Measurements from ENCODE around the gene PDAP1.
"Not testable (repeated sequence)": the region's sequence is repeated elsewhere in the genome, so short reads cannot be mapped to it uniquely, and the experiment has no call there.

Gene PDAP1

GRCh38 chr7:99424932-99425730 is 16.7 kb upstream of the PDAP1 start:
- no peak for ATAC-seq

DNA sequence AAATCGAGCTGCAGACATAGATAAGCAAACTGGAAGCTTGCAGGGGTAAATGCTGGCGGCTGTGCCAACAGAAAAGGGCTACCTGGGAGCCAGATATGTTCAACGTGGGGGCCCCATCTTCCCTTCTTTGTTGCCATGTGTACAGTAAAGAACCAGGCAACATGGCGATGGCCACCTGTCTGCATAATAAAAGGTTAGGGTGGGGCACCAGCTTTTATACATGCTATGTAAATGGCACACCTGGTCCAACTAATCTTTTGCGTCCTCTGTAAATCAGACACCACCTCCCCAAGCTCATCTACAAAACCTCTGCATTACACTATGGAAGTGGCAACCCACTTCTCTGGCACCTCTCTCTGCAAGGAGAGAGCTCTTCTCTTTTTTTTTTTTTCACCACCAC is 14.2 kb upstream of the PDAP1 start:
- no peak for ATAC-seq

DNA sequence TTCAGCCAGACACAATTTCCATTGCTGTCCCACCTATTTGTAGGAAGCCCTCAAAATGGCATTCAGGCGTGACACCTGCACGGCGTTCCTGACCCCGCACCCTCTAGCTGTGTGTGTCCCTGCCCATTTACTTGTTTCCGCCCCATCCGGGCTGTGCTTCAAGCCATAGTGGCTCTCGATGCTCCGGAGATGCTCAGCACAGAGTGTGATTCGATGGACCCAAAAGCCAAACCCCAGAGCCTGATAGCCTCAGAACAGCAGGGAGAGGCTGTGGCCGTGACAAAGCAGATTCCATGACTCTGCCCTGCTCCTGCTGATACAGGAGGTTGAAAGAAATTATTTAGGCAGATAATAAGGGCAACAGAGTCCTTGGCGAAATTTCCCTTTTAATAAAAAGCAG is 13.8 kb upstream of the PDAP1 start:
- ATAC-seq, result no peak

DNA sequence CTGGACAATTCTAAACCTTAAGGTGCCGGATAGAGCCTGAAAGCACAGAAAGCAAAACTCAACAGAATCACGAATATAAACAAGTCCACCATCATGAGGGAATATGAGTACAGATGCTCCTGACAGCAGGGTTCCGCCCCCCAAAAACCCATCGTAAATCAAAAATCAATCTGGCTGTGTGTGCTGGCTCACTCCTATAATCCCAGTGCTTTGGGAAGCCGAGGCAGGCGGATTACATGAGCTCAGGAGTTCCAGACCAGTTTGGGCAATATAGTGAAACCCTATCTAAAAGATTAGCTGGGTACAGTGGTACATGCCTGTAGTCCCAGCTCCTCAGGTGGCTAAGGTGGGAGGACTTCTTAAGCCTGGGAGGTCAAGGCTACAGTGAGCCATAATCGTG is 12.6 kb upstream of the PDAP1 start:
- no peak for ATAC-seq

DNA sequence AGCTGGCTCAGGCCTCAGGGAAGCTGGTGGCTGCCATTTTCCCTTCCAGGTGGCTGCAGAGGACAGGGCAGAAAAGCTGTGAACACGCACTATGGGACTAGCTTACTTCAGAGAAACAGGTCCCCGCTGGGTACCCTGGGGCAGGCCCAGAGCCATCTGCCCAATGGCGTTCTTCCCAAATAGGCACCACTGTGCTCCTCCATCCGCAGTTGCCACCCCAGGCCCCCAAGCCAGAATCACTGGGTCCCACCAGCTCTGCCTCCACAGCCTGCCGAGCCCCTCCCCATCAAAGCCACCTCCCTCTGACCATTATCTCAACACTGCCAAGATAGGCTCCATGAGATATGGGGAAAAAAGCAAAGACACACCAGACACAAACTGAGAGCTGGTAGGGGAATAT is 11.8 kb upstream of the PDAP1 start:
- ATAC-seq, result no peak

DNA sequence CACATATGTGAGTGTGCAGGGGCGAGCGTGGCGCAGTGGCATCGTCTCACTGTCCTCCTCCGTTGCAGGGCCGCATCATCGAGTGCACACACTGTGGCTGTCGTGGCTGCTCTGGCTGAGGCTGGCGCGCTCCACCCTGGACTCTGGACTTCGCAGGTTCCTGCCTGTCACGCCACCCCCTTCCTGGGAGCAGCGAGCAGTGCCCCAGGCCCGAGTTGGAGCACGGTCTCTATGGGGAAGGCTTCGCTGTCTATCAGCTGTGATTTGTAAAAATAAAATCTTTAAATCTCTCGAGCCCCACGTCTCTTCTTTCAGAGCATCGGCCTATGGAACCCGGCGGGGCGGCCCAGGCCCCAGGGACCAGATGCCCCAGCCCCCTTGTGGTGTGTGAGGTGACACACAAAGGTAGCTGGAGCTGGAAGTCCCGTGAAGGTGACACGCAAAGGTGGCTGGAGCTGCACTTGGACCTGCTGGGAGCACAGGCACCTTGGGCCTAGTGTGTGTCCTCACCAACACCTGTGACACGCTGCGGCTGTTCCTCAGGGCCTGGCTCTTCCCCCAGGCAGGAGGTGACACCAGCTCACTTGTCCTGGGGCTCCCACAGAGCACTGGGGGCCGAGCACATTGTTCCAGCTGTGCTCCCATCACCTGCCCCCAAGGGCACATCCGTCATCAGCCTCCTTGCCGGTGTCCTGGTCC is 11.1 kb upstream of the PDAP1 start:
- ATAC-seq, result no peak

- no peak for ATAC-seq
These were observed 9.9 kb upstream of the PDAP1 start for GRCh38 chr7:99418260-99418659.

GRCh38 chr7:99415513-99416127 is 7.2 kb upstream of the PDAP1 start:
- ATAC-seq, result not testable (repeated sequence)

GRCh38 chr7:99410635-99411034 is 2.2 kb upstream of the PDAP1 start:
- ATAC-seq, result no peak

DNA sequence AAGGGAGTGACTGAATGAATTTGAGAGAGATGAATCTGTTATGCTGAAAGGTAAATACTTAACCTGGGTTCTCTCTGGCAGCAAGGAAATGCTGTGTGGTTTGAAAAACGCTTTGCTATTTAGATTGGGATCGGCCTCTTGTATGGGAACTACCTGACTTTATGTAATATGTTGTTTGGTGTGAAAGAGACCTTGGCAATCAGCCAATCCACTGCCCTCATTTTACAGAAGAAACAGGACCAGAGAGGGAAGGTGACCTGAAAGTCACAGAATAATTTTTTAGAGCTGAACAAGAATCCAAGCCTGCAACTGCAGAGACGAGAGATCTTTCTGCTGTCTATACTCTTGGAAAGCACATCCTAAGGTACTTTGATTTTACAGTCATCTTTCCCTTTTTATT is 1.4 kb upstream of the PDAP1 start:
- ATAC-seq, result no peak

DNA sequence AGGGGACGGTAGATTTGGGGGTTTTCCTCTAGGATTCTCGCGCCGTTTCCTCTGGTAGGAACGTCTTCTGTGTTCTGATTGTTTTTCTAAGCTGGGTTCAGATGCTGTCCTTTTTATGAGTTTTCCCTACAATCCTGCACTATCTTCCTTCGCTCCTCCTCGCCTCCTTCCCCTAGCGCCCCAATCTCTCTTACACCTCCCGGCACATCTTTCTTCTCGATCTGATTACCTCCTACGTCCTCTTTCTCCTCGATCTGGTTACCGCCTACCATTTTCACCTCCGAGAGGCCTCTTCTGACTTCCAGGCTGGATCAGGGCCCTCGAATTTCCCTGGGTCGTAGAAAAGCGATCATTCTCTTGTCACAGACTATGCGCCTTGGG is 785 bp upstream of the PDAP1 start:
- ATAC-seq, result peak; percentile 2 to 5

GRCh38 chr7:99407872-99408378 is 472 bp downstream of the PDAP1 start:
- peak; percentile 14 to 19 for ATAC-seq

- ATAC-seq, result no peak
These were observed 1.8 kb downstream of the PDAP1 start for GRCh38 chr7:99406557-99406956.

DNA sequence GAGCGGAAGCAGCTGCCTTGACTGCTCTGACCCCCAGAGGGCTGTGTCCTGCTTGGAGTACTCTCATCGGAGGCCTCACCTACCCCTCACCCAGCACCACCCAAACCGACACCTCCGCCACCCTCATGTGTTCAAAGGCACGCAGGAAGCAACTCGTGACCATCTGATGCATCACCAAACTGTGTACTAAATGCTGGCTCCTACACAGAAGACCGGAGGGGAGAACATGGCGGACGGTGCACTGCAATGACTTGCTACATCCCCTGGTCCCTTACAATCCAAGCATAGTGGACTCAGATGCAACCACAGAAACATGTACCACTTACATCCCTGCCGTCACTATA is 3.4 kb downstream of the PDAP1 start:
- no peak for ATAC-seq

DNA sequence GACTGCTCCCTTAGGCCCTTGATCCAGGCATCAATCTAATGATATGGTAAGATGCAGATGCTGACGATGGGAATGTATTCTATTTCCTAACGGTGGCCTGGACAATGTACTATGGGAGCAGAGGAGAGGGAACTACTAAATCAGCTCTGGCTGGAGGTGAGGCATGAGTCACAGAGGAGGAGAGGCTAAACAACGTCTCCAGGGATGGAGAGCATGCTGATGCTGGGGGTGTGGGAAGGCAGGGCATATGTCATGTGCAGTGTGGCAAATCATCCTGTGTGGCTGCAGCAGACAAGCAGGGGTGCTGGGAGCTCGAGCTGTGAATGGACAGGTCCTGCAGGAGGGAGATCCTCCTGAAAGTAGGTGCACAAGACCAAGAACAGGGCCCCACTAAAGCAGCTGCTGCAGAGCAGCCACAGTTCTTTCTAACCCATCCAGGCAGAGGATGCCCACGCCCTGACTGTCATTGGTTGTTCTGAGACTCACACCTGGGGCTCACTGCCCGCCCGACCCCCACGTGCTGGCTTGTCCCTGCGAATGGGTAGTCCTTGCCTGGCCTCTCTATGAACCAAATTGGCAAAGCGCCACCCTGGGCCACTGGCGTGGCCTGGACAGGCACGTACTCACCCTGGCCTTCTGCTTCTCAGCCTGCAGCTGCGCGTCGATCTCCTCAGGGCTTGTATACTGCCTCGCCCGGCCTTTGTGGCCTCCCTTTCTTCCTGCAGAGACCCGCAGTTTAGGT is 4.0 kb downstream of the PDAP1 start:
- no peak for ATAC-seq

DNA sequence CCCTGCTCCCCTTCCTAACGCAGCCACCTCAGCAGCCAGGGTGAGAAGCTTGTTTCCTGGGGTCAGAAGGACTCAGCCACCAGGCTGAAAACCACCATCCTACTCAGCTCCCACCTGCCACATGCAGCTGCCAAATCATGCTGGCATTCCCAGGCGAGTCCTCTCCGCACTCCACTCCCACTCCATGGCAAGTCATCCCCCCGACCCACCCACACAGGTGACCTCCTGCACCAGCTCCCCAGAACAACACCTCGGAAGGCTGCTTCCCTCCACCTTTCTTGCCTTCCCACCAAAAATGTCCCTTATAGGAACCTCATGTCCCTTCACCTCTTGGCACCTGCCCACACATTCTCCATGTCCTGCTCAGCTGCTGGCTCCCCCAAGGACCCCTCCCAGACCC is 4.6 kb downstream of the PDAP1 start:
- ATAC-seq, result no peak

GRCh38 chr7:99402854-99403253 is 5.5 kb downstream of the PDAP1 start:
- ATAC-seq, result no peak

DNA sequence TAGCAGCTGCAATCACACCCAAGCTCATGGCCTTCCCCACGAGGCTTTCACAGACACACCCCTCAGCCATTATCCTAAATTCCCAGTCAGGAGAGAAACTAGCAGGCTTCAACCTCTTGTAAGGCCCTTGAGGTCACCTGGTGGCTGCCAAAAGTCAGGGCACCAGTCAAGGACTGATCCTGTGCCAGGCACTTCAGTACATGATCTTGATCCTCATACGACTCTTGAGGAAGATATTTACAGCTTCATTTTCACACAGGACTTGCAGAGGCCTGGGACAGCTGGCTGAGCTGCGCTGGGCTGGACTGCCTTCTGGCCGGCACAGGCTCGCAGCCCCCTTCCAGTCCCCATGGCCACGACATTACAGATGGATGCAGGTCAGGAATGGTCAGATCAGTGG is 8.8 kb downstream of the PDAP1 start:
- ATAC-seq, result no peak

DNA sequence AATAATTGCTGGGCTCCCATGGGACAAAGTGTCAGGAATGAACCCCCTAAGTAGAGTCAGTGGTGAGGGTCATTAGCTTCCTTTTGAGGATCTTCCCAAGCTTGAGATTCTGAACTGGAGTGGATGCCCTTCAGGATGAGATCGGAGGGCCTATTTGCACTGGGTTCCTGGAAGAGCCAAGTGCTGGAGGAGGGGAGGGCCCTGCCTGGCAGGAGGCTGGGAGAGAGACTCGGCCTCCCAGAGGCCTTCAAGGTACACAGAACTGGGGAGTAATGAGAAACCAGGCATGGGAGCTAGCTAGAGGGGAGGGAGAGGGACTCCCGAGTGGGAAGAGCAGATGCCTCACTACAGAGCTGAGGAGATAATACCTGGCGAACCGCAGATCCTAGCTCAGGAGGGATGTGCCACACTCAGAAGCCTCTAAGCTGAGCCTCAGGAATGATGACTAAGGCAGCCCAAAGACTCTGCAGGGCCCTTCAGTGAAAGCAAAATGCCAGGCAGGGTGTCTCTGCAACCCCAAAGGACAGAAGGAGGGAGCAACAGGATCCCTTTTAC is 9.4 kb downstream of the PDAP1 start:
- peak; percentile 9 to 15 for ATAC-seq

DNA sequence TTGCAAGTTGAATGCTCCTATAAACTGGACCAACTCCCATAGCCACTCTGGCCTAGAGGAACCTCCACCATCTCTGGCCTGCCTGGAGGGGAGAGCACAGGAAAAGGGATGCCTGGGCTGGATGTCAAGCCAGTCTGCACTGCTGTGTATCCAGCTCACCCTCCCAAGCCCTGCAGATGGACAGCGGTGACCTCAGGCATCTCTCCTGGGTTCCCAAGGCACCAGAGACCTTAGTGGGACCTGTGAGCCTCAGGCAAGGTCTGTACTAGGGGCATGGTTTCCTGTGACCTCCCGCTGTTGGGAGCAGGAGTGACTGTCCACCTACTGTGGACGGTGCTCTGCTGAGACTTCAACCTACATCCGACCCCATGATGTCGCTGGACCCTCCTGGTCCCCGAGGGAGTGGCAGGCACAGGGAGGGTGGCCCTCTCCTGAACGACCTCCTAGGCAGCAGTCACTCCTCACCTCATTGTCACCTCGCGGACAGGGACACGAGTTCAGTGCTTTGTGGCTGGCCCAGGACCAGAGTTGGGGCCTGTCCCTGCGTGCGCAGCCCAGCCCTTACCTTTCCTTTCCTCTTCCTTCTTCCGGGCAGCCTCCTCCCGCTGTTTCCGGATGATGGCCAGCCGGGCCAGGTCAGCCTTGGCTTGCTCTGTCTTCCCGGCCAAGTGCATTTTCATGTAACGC is 11.0 kb downstream of the PDAP1 start:
- ATAC-seq, result no peak

- ATAC-seq, result no peak
These were observed 11.7 kb downstream of the PDAP1 start for GRCh38 chr7:99396418-99397296.
